Stimulated activated CD8-positive, alpha-beta memory T cell treated with anti-CD3 and anti-CD28 coated beads, Interleukin-2, amount 100 ng/mL, for 48 hours (primary cell): ENCODE measurements around the gene ZNF888.
"Not testable (repeated sequence)": the region's sequence is repeated elsewhere in the genome, so short reads cannot be mapped to it uniquely, and the experiment has no call there.

Experiments
- DNase-seq, 2 donors: peaks; one replicate each; pipeline ENCODE4 v3.0.0-alpha.2; 2020; ENCODE audit warnings: low read depth in 2 of 2

The ZNF888 gene

GRCh38 chr19:52880895-52881389, 42.3 kb downstream of the ZNF888 start:
- DNase-seq: no peak

- not testable (repeated sequence) for DNase-seq
These were observed 50.2 kb downstream of the ZNF888 start for GRCh38 chr19:52872996-52873395.

GRCh38 chr19:52871466-52871865, 51.8 kb downstream of the ZNF888 start:
- no peak for DNase-seq

- DNase-seq: not testable (repeated sequence)
These were observed 55.2 kb downstream of the ZNF888 start for GRCh38 chr19:52868031-52868430.

GRCh38 chr19:52857378-52858191, 65.6 kb downstream of the ZNF888 start, which contains the start of gene ZNF468:
Gene ZNF468 (minus strand): TSS chr19:52857619. CDS start chr19:52854272, 3,347 bp downstream.
- DNase-seq: peak; percentile 48 to 50

GRCh38 chr19:52856540-52857377, 66.5 kb downstream of the ZNF888 start:
- peak in 1 of 2 donors; percentile 1 for DNase-seq
